Left ventricle myocardium inferior (tissue), 1 donor: Measurements from ENCODE around the gene MYT1. TPM values are rescaled to one million over a fixed set of nuclear protein-coding genes. Genes with fewer than 3 reads are reported as not detected.

Source experiments
- DNase-seq: peaks from one replicate; pipeline ENCODE4 v3.0.0-alpha.2; 2020
- H3K27ac ChIP-seq: fragments of 200-600 bp; replicated peaks from 2 replicates; pipeline ENCODE4 v1.8.0; 2021
- H3K27me3 ChIP-seq: fragments of 200-600 bp; 2 replicates; pipeline ENCODE4 v1.8.0; 2021; ENCODE audit warnings: low read depth
- H3K36me3 ChIP-seq: fragments of 200-600 bp; 2 replicates; pipeline ENCODE4 v1.8.0; 2021
- H3K4me1 ChIP-seq: fragments of 200-600 bp; 2 replicates; pipeline ENCODE4 v1.8.0; 2021
- H3K4me3 ChIP-seq: fragments of 200-600 bp; 2 replicates; pipeline ENCODE4 v1.8.0; 2021; ENCODE audit warnings: mild to moderate bottlenecking, moderate library complexity
- H3K9me3 ChIP-seq: fragments of 200-600 bp; replicated peaks from 2 replicates; pipeline ENCODE4 v1.8.0; 2021
- intact Hi-C: fragments of 100-400 bp; cut with micrococcal nuclease; formaldehyde crosslinking; loops from one replicate; pipeline ENCODE4 v1.11.0; 2022
- total RNA-seq: library from RNA; stranded (reverse); fragmentation: NEBNext Ultra II Directional; extraction: Animal tissue kit (Norgen Biotek cat#: 25700); gene quantifications from one replicate; pipeline ENCODE4 v1.2.1, GENCODE V29; 2021
- TF ChIP-seq, protein P1 (sequence below): fragments of 200-600 bp; IDR thresholded peaks from 2 replicates; pipeline ENCODE4 v1.8.0; 2021; ENCODE audit warnings: antibody characterized with exemption, mild to moderate bottlenecking, borderline replicate concordance
- donor health status: DM: no; HTN: yes; CAD: no; lungs with severe emphysema.

Gene MYT1
- total RNA-seq, 1 donor from 2014 or later, result 0.11 TPM

DNA sequence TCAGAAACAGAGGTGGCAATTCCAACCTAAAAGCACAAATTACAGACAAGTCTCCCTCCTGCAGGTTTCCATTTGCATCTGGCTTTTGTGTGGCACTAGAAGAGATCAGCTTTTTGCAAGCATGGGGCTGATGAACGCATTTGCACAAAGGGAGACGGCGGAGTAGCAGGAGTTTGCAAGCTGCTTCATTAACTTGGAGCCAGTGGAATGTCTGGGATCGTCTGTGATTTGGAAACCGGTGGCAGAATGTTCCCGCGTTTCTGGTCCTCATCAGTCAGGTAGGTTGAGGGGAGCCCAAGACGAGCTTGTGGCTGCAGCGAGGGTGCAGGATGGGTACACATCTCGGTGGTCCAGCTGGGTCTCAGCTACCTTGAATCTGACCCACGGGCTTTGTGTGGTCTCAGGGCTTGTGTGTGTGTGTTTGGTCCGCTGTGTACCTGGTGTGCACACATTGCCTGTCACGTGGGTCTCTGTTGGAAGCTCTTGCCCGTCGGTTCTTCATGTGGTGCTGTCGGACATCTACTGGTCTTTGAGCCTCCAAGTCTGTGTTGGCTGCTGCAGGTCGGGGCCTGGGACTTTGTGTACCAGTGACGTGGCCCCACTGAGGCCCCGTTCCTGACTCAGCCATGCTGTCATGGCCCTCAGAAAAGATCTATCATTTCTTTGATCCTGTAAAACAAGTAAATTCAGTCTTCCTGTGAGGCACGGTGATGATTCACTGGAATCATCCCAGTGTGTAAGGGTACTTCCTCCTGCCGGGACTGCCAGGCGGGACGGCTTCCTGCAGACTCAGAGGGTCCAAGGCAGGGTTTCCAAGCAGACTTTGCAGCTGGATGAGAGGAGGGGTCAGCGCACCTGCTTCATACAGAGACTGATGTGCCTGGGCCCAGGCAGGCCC is 12.4 kb upstream of the MYT1 start:
- no peak for DNase-seq
- no peaks in the 10 kb centered on the region for H3K36me3 ChIP-seq
- H3K9me3 ChIP-seq, result no peaks in the 10 kb centered on the region
- H3K27ac ChIP-seq, result no peak overlapping the region
- TF ChIP-seq, protein P1, sequence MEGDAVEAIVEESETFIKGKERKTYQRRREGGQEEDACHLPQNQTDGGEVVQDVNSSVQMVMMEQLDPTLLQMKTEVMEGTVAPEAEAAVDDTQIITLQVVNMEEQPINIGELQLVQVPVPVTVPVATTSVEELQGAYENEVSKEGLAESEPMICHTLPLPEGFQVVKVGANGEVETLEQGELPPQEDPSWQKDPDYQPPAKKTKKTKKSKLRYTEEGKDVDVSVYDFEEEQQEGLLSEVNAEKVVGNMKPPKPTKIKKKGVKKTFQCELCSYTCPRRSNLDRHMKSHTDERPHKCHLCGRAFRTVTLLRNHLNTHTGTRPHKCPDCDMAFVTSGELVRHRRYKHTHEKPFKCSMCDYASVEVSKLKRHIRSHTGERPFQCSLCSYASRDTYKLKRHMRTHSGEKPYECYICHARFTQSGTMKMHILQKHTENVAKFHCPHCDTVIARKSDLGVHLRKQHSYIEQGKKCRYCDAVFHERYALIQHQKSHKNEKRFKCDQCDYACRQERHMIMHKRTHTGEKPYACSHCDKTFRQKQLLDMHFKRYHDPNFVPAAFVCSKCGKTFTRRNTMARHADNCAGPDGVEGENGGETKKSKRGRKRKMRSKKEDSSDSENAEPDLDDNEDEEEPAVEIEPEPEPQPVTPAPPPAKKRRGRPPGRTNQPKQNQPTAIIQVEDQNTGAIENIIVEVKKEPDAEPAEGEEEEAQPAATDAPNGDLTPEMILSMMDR, result no peak
- H3K27me3 ChIP-seq, result peaks cover 59% of the 10 kb centered on the region
- H3K4me3 ChIP-seq, result no peak overlapping the region
- intact Hi-C loops, result no loop called here
- H3K4me1 ChIP-seq, result no peaks in the 10 kb centered on the region

DNA sequence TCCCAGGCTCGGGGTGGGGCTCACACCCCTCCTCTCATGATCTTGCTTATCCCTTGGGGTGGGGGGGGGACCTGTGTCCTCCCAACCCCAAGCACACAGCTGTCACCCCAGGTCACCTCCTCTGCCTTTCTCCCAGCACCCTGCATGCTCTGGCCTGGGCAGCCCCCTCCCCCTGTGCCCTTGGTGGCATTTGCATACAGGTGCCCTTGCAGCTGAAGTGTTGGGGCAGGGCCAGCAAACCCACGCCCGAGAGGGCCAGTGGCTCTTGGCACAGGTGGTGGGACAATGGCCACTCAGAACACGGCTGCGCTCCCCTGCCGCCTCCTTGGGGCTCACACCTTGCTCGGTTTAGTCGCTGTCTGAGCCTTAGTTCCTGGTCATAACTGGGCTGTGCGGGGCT is 11.3 kb upstream of the MYT1 start:
- intact Hi-C loops, result no loop called here
- Histone ChIP-seq H3K9me3 (no peaks in the 10 kb centered on the region), H3K36me3 (no peaks in the 10 kb centered on the region), H3K27me3 (peaks cover 57% of the 10 kb centered on the region), H3K4me3 (no peak overlapping the region), H3K27ac (no peak overlapping the region), H3K4me1 (no peaks in the 10 kb centered on the region)
- no peak for DNase-seq
- TF ChIP-seq, protein P1, result no peak

DNA sequence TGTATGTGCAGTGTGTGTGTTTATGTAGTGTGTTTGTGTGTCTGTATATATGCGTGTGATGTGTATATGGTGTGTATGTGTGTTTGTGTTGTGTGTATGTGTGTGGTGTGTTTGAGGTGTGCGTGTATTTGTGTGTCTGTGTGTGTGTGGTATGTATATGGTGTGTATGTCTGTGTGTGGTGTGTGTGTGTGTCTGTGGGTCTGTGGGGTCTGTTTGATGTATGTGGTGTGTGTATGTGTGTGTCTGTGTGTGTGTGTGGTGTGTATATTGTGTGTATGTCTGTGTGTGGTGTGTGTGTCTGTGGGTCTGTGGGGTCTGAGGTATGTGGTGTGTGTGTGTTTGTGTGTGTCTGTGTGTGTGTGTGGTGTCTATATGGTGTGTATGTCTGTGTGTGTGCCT is 10.8 kb upstream of the MYT1 start:
- intact Hi-C loops, result no loop called here
- H3K4me1 ChIP-seq, result no peaks in the 10 kb centered on the region
- TF ChIP-seq, protein P1, result no peak
- H3K9me3 ChIP-seq, result no peaks in the 10 kb centered on the region
- no peak for DNase-seq
- peaks cover 53% of the 10 kb centered on the region for H3K27me3 ChIP-seq
- H3K36me3 ChIP-seq, result no peaks in the 10 kb centered on the region
- H3K27ac ChIP-seq, result no peak overlapping the region
- no peak overlapping the region for H3K4me3 ChIP-seq

DNA sequence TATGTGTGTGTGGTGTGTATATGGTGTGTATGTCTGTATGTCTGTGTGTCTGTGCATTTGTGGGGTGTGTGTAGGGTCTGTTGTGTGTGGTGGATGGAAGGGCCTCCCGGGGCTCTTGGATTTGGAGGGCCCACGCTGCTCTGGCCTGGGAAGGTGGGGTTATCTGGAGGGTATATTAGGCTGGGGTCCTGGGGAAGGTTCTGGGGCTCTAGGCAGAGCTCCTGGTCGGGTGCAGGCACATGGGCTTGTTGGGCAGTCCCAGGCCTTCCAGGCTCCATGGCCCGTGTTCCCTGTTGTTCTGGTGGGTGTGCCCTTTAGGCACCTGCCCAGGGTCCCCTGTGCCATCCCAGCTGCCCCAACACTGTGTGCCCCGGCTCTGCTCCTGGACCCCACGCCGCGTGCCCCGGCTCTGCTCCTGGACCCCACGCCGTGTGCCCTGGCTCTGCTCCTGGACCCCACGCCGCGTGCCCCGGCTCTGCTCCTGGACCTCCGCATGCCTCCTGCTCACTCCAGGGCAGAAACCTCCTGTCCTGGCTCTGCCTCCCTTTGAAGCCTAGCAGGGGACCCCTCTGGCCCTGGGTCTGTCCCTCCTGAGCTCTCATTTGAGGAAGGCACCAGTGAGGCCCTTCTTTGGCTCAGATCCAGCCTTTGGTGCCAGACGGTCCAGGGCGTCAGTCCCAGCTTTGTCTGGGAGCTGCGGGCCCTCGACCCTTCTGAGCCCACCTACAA is 10.2 kb upstream of the MYT1 start:
- TF ChIP-seq, protein P1, result no peak
- no peaks in the 10 kb centered on the region for H3K9me3 ChIP-seq
- H3K36me3 ChIP-seq, result no peaks in the 10 kb centered on the region
- no peak overlapping the region for H3K27ac ChIP-seq
- peaks cover 56% of the 10 kb centered on the region for H3K27me3 ChIP-seq
- no peaks in the 10 kb centered on the region for H3K4me1 ChIP-seq
- no peak for DNase-seq
- intact Hi-C loops, result no loop called here
- H3K4me3 ChIP-seq, result no peak overlapping the region

DNA sequence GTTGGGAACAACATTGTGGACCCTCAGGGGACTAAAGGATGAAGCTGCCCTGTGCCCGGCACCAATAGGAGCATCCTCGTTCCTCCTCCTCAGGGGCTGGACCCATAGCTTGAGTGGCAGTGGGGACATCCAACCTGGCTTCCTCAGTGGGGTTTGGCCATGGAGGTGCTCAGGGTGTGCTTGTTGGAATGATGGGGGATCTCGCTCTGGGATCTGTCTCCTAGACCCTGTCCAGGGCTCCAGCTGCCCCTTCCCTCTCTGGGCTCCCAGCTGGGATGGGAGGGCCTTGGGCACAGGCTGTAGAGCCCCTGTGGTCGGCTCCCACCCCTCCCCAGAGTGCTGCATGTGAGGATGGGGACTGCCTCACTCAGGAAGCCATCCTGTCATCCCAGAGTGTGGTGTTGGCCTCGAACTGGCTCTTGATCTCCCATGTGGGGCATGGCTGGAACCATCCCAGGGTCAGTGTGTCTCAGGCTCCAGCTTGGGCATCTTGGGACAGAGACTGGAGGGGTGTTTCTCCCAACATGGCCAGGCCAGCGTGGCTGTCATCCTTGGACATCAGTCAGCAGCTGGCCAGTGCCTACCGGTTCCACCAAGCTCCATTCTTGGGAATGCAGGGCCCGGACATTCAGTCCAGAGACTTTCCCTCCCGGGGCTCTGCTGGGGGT is 9.5 kb upstream of the MYT1 start:
- intact Hi-C loops, result no loop called here
- peaks cover 63% of the 10 kb centered on the region for H3K27me3 ChIP-seq
- DNase-seq, result no peak

More for the DNA sequence above, 9.5 kb upstream of the MYT1 start:
- no peaks in the 10 kb centered on the region for H3K36me3 ChIP-seq
- no peaks in the 10 kb centered on the region for H3K9me3 ChIP-seq
- H3K4me3 ChIP-seq, result no peak overlapping the region
- TF ChIP-seq, protein P1, result no peak
- H3K4me1 ChIP-seq, result no peaks in the 10 kb centered on the region
- H3K27ac ChIP-seq, result no peak overlapping the region
